Astrocyte of the cerebellum (primary cell): ENCODE measurements around the gene GIMAP8.

ENCODE experiments used
- DNase-seq: peaks from one replicate; pipeline ENCODE4 v3.0.0-alpha.2; 2011; ENCODE audit warnings: low read depth
- H3K4me3 ChIP-seq: 2 replicates; pipeline ENCODE4 v1.5.1; 2011; ENCODE audit warnings: mild to moderate bottlenecking, low read depth, low read length, moderate library complexity
- in situ Hi-C: cut with HindIII; loops from 2 replicates; pipeline ENCODE4 v1.10.0; 2017; ENCODE audit warnings: low sequenced_read_pairs
- TF ChIP-seq, protein P1 (sequence below): IDR thresholded peaks from 2 replicates; pipeline ENCODE4 v1.5.1; 2012; ENCODE audit warnings: low read length, low read depth, moderate library complexity, mild to moderate bottlenecking; ENCODE audit errors: missing control alignments

Gene GIMAP8

DNA sequence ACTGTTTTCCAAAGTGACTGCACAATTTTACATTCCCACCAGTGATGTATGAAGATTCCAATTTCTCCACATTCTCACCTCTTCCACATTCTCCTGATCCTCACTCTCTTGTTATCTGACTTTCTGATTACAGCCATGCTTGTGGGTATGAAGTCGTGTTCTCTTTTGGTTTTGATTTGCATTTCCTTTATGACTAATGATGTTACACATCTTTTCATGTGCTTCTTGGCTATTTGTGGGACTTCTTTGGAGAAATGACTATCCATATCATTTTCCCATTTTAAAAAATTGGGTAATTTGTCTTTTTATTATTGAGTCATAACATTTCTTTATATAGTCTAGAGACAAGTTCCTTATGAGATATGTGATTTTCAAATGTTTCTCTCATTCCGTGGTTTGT, 10.5 kb upstream of the GIMAP8 start:
- no peak overlapping the region for H3K4me3 ChIP-seq
- TF ChIP-seq, protein P1, sequence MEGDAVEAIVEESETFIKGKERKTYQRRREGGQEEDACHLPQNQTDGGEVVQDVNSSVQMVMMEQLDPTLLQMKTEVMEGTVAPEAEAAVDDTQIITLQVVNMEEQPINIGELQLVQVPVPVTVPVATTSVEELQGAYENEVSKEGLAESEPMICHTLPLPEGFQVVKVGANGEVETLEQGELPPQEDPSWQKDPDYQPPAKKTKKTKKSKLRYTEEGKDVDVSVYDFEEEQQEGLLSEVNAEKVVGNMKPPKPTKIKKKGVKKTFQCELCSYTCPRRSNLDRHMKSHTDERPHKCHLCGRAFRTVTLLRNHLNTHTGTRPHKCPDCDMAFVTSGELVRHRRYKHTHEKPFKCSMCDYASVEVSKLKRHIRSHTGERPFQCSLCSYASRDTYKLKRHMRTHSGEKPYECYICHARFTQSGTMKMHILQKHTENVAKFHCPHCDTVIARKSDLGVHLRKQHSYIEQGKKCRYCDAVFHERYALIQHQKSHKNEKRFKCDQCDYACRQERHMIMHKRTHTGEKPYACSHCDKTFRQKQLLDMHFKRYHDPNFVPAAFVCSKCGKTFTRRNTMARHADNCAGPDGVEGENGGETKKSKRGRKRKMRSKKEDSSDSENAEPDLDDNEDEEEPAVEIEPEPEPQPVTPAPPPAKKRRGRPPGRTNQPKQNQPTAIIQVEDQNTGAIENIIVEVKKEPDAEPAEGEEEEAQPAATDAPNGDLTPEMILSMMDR, result no peak
- no peak for DNase-seq
- in situ Hi-C loops, result no loop called here

DNA sequence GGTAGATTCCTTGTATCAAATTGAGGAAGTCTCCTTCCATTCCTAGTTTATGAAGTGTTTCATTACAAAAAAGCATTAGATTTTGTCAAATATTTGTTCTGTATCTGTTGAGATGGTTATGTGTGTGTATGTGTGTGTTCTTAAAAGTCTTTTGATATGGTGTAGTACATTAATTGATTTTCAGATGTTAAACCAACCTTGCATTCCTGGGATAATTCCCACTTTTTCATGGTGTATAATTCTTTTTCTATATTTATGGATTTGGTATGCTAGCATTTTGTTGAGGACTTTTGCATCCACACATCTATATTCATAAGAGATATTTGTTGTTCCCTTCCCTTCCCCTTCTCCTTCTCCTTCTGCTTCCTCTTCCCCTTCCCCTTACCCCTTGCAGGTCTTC, 8.9 kb upstream of the GIMAP8 start:
- no peak for DNase-seq
- in situ Hi-C loops, result no loop called here
- H3K4me3 ChIP-seq, result no peak overlapping the region
- TF ChIP-seq, protein P1, result no peak

DNA sequence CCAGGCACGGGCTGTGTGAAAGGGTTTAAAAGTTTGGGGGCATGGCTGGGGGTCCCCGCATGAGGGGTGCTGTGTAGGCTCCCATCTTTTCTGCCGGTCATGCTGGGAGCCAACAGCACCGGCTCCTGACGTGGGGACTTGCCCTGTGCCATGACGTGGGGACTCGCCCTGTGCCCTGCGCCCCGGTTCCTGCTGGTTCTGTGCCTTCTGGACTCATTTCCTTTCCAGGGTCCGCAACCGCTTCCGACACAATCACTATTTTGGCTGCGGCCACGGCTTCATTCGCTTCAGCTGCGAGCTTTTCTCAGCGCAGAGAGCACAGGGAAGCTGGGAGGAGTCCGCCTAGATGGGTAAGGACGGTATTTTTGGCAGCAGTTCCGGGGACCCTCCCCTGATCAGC, 7.6 kb upstream of the GIMAP8 start:
- TF ChIP-seq, protein P1, result no peak
- DNase-seq, result no peak
- in situ Hi-C loops, result no loop called here
- no peak overlapping the region for H3K4me3 ChIP-seq

DNA sequence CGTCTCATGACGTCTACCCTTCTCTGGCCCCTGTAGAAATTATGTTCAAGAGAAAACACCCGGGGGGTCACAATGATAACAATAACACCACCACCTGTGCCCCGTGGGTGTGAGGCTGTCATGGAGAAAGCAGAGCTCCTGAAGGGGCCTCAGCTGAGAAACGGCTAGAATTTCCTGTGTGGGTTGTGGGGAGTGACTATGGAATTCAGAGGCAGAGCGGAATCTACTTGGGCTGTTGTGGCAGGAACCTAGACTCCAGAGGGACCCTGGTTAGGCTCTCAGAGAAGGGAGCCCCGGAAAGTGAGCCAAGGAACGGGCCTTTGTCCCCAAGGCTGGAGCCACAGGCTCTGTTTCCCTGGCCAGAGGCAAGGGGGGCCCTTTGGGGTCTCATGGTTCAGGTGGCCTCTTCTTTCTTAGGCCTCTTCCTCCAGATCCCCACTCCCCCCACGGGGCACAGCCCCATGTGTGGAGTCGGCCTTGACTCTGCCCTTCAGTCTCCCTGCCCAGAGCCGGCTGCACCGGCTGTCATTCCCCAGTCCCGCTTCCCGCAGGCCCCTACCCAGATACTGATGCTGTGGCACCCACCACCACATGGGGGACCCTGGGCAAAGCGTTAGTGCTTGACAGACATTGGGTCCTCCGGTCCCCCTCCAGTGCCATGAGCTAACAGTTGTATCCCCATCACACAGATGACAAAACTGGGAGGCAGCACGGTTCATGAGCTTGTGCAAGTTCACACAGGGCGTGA, 6.5 kb upstream of the GIMAP8 start:
- no peak for DNase-seq
- TF ChIP-seq, protein P1, result no peak
- no peak overlapping the region for H3K4me3 ChIP-seq
- in situ Hi-C loops, result no loop called here

DNA sequence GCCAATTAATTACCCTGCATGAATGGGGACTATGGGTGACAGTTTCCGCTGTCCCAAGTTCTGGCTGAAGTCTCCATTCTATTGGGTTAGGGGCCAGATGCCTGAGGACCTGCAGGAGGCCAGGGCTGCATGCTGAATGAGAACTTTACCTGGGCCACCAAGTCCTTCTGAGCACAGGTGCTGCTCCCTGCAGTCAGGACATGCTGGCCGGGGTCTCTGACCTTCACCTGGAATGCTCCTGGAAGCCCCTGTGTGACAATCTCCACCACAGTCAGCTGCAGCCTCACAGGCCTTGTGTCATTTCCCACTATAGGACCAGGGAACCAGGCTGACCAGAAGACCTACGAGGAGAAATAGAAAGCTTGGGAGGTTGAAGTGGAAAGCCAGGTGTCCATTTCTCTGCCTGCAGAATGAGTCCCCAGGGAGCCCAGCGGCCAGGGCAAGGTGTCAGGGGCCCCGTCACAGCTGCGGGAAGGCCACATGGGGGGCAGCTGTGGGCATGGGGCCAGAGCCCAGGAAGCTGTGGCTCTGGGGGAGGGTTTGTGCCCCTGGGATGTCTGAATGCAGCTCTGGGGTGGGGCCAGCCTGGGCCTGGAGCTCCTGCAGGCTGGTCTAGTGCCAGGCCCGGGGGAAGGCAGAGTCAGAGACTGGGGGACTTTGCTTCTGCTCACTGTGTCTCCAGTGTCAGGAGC, 5.6 kb upstream of the GIMAP8 start:
- H3K4me3 ChIP-seq, result no peak overlapping the region
- TF ChIP-seq, protein P1, result no peak
- no peak for DNase-seq
- in situ Hi-C loops, result no loop called here

DNA sequence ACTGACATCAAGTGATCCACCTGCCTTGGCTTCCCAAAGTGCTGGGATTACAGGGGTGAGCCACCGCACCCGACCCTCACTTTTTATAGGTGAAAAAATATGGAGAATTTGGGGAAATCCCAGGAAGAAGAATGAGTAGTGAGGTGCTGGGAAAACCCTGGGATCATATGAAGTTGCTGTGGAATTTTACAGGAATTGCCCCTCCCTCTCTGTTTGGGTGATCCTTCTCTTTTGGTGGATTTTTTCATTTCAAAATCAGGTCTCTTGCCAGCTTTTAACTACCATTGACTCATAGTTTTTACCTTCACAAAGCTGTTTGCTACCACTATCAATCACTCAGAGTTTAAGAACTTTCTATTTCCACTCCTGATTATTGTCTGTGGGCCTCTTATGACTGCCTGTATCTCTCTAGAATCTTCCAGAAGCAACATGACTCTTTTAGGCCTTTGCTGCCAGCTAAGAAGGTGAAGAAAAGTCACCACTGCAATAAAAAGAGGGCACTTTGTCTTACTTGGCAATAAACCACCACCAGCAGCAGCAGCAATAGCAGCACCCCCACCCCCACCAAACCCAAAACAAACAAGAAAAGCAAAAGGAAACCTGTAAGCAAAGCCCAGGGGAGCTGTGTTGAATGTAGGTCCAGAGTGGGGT, 4.0 kb upstream of the GIMAP8 start:
- in situ Hi-C loops, result no loop called here
- H3K4me3 ChIP-seq, result no peak overlapping the region
- no peak for DNase-seq
- TF ChIP-seq, protein P1, result no peak
